CD1c-positive myeloid dendritic cell (primary cell): ENCODE measurements around the gene CLPX.
"Not testable (repeated sequence)": the region's sequence is repeated elsewhere in the genome, so short reads cannot be mapped to it uniquely, and the experiment has no call there.

ENCODE experiments used
- DNase-seq: peaks from one replicate; pipeline ENCODE4 v3.0.0-alpha.2; 2016; ENCODE audit errors: extremely low spot score

Gene CLPX

DNA sequence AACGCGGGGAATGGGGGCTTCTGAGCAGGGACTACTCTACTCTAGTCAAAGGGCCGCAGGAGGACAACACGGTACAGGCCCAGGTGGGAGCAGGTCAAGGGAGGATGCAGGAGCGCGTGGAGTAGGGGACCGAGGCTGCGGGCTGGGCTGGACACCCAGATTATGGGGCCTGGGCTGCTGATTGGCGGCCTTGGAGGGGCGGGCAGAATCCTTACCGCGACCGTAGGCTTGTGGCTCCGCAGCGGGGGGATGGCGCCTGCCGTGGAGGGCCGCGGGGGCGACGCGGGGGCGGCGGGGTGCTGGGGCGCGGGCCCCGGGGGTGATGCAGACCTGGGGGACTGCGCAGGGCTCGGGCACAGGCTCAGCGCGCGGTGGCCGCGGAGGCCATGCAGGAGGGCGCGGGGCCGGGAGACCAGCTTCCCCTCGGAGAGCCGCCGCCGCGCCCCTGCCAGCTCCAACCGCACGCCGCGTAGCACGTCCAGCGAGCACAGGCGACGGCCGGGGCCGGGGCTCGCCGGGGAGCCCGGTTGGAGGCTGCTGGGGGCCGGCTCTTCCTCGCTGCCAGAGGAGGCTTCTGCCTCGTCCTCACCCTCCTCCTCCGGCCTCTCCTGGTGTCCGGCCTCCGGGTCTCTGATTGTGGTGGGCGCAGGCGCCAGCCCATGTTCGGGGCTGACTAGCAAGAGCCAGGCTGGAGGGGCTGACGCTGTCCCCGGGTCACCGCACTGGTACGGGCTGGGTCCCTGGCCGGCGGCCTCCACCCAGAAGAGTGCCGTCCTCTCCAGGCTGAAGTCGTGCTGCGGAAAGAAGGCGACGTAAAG is 83.0 kb downstream of the CLPX start:
- DNase-seq = no peak

GRCh38 chr15:65101411-65101890 is 83.7 kb downstream of the CLPX start:
- peak; percentile 65 for DNase-seq

DNA sequence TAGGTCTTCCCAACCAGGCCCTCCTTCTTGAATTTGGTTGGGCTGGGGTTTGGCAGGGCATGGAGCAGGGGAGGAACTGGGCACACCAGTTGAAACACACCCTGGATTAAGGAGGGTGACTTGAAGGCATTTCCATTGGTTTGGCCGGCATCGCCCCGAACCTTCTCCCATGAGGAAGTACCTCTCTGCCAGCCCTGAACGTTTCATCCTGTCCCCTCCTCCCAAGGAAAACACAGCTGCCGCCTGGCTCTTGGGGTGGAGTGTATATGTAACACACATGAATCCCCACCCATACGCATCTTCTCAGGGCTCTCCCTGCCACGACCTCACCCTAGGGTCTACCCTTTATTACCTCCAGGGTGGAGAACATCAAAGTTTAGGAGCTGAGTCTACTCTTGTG is 84.7 kb downstream of the CLPX start:
- no peak for DNase-seq

GRCh38 chr15:65099801-65100200 is 85.3 kb downstream of the CLPX start:
- not testable (repeated sequence) for DNase-seq

- no peak for DNase-seq
Measured at GRCh38 chr15:65099336-65099735, 85.8 kb downstream of the CLPX start.
